SIG-M5 treated with dmso at 0.1 percent for 504 hours (cell line): Measurements from ENCODE around the gene CYTH3.
"Not testable (repeated sequence)": the region's sequence is repeated elsewhere in the genome, so short reads cannot be mapped to it uniquely, and the experiment has no call there.

Source experiments
- DNase-seq: peaks from one replicate; lab custom pipeline; 2025; ENCODE audit not compliant: unreplicated experiment; lab: John Stamatoyannopoulos, UW

CYTH3 gene

GRCh38 chr7:6200971-6201370 is 71.5 kb downstream of the CYTH3 start:
- no peak for DNase-seq

GRCh38 chr7:6198689-6199595 is 73.5 kb downstream of the CYTH3 start:
- DNase-seq, result no peak

- no peak for DNase-seq
Observed at GRCh38 chr7:6197801-6198551, 74.4 kb downstream of the CYTH3 start.

GRCh38 chr7:6193709-6194108 is 78.7 kb downstream of the CYTH3 start:
- DNase-seq, result no peak

GRCh38 chr7:6190563-6190962 is 81.9 kb downstream of the CYTH3 start:
- not testable (repeated sequence) for DNase-seq

GRCh38 chr7:6188389-6188788 is 84.0 kb downstream of the CYTH3 start:
- DNase-seq, result no peak

GRCh38 chr7:6186577-6186976 is 85.8 kb downstream of the CYTH3 start:
- no peak for DNase-seq

GRCh38 chr7:6182993-6183392 is 89.4 kb downstream of the CYTH3 start:
- no peak for DNase-seq

- DNase-seq, result peak; percentile 10
Observed at GRCh38 chr7:6181136-6181535, 91.3 kb downstream of the CYTH3 start.

- no peak for DNase-seq
Observed at GRCh38 chr7:6180344-6180725, 92.1 kb downstream of the CYTH3 start.

- no peak for DNase-seq
Observed at GRCh38 chr7:6179620-6180343, 92.6 kb downstream of the CYTH3 start.

- no peak for DNase-seq
Observed at GRCh38 chr7:6178298-6179029, 94.0 kb downstream of the CYTH3 start.

GRCh38 chr7:6175645-6176044 is 96.8 kb downstream of the CYTH3 start:
- peak; percentile 82 for DNase-seq

- no peak for DNase-seq
Observed at GRCh38 chr7:6172910-6173295, 99.5 kb downstream of the CYTH3 start.

GRCh38 chr7:6172224-6172909 is 100.1 kb downstream of the CYTH3 start:
- no peak for DNase-seq

- DNase-seq, result no peak
Observed at GRCh38 chr7:6171532-6172223, 100.7 kb downstream of the CYTH3 start.

- no peak for DNase-seq
Observed at GRCh38 chr7:6170571-6171531, 101.6 kb downstream of the CYTH3 start.

- no peak for DNase-seq
Observed at GRCh38 chr7:6169805-6170520, 102.5 kb downstream of the CYTH3 start.
